GM18870 (cell line): ENCODE measurements around the gene VSIG10.
"Not testable (repeated sequence)": the region's sequence is repeated elsewhere in the genome, so short reads cannot be mapped to it uniquely, and the experiment has no call there.

Experiments
- ATAC-seq: cut with Tn5 transposase; IDR thresholded peaks from one replicate; pipeline ENCODE4 v1.9.1; 2021; ENCODE audit warnings: moderate library complexity; ENCODE audit not compliant: unreplicated experiment

Gene VSIG10

DNA sequence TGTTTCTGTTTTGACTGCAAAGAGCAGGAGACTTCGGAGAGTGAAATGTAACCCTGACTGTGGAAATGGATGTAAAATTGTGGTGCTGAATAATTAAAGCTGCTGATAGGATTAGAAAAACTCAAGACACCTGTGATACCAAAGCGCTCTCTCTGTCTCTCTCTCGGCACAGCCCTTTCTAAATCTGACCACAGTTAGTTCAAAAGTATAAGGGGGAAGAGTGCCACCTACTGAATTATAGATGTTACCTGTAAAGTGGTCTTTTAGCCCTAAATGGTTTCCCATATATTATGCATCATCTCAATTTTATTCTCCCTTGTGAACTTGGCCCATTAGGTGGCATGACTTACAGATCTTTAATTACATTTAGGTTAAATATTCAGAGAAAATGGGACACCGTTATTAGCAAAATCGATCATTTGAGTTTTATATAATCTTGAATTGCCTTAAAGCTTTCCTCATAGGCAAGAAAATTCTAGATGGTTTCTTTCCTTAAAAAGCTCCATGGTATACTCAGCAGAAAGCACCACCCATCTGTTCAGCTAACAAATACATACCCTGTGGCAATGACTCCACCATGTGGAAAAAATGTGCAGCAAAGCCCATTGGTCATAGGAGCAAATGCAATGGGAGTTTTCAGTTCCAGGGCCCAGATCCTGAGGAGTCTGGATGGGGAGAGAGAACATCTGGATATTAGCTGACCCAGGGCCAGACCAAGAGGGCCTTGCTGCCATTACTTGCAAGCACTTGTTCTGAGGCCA is 69.2 kb downstream of the VSIG10 start:
- ATAC-seq, result no peak

DNA sequence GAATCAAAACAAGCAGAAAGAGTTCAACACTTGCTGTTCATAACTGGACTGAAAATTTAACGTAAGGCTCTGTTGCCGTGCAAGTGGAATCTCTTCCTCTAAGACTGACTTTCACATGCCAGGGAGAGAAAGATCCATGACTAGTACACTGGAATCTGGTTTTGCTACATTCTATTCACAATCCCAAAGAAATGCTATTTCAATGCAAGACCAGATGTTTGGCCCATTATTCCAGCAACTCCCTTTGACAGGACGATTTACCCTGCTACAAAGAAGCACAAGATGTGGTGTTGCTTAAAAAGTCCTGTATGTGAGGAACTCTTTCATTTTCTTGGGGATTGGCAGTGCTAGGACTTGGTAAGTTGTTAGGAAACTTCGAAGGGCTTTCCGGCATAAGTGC is 69.9 kb downstream of the VSIG10 start:
- ATAC-seq, result no peak

DNA sequence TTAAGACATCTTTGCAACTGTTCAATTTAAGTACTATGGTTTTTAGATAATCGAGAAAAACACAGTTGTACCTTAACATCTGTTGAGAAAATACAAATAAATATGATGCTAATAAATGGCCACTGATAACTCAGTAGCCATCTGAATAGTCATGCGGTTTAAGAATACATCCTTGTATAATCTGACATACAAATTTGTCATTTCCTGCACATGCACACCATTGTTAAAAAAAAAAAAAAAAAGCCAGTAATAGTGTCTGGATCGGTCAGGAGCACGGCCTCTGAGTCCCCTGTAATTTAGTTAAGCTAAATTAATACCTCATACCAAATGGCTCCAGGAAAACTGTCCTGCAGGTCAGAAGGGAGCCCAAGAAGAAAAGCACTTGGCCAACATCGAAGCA is 70.5 kb downstream of the VSIG10 start:
- ATAC-seq, result no peak

DNA sequence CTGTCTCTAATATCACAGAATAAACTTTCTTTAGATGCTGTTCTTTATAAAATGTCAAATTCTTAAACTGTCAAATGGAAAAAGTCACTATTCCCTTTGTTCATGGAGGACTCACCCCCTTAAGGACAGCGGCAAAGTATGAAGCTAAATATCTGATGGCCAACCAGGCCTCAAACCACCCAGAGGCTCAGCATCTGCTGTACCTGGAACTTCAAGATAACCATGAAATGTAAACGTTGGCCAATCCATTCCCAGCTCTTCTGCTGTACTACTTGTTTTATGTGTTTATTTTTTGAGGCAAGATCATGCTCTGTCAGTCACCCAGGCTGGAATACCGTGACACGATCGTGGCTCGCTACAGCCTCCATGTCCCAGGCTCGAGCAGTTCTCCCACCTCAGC is 71.6 kb downstream of the VSIG10 start:
- ATAC-seq, result no peak

DNA sequence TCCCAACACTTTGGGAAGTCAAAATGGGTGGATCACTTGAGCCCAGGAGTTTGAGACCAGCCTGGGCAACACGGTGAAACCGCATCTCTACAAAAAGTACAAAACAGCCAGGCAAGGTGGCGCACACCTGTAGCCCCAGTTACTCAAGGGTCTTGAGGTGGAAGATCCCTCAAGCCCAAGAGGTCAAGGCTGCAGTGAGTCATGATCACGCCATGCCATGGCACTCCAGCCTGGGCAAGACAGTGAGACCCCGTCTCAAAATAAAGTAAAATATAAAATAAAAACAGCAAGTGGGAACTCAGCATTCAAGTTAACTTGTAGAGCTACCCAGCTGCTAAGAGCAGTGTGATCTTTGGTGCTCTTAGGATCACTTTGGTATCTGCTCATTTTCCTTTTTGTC is 74.6 kb downstream of the VSIG10 start:
- ATAC-seq, result no peak

DNA sequence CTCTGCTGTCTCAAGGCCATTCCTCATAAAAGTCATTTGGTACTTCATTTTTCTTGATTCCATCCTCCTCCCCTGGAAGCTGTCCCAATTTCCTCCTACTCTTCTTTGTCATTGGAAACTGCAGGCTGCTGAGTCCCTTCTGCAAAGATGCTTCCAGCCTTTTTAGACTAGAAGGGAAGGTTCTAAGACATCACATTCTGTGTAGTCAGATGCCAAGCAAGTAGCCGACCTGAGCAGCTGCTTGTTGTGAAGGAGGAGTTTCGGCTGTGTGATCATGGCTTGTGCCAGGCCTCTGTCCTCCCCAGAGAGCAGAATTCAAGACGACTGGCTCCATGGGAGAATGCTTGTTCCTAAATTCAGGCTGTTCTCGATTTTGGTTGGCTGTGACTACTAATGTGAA is 78.6 kb downstream of the VSIG10 start:
- no peak for ATAC-seq

DNA sequence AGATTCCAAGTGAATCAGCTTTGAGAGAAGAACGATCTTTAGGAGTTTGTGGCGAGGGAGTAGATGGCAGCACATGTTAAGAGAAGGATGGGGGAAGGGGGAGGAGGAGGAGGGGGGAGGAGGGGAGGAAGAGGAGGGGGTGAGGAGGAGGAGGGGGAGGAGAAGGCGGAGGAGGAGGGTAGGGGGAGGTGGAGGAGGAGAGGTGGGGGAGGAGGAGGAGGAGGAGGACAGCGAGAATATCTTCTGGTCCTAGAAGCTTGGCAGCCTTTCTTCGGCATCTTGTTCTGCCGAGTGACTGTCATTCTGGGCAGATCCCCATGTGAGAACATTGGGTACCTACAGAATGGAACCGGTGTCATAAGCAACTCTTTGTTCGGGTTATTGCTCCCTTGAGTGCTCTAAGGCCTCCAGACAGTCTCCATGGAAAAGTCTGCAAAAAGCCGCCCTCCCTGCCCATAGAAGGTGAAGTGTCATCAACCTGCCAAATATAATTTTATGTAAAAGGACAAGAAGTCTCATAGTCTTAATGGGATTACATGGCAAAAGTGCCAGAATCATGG is 80.4 kb downstream of the VSIG10 start:
- ATAC-seq, result no peak

DNA sequence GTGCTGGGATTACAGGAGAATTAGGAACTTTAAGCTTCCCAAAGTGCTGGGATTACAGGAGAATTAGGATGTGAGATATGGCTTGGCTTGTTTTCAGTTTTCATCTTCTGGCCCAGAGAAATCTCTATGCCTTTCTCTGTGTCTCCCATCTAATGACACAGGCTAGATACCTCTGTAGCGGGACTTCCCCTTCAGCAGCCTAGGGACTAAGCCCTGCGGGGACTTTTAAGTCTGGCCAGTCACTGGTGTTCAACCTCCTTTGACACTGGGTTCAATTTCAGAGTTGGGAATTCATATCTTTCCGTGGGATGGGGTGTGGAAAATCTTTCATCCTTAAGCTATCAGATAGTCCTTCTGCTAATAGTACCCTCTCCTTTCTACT is 81.1 kb downstream of the VSIG10 start:
- ATAC-seq, result no peak

DNA sequence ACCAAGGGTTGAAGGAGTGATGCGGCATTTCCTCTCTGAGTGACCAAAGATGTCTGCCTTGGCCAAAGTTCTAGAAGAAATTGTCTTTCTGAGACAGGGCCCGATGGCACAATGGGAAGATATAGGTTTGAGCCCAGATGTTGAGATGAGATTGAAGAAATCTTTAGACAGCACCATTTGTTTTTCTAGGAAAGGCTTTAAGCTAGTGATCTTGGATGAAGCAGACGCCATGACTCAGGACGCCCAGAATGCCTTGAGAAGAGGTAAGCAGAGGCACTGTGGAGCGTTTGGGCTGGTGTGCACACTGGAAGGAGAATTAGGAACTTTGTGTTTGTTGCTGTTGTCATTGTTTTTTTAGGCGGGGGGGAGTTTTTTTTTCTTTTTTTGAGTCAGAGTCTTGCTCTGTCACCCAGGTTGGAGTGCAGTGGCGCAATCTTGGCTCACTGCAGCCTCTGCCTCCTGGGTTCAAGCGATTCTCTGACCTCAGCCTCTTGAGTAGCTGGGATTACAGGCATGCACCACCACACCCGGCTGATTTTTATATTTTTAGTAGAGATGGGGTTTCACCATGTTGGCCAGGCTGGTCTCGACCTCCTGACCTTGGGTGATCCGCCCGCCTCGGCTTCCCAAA is 81.6 kb downstream of the VSIG10 start:
- not testable (repeated sequence) for ATAC-seq

DNA sequence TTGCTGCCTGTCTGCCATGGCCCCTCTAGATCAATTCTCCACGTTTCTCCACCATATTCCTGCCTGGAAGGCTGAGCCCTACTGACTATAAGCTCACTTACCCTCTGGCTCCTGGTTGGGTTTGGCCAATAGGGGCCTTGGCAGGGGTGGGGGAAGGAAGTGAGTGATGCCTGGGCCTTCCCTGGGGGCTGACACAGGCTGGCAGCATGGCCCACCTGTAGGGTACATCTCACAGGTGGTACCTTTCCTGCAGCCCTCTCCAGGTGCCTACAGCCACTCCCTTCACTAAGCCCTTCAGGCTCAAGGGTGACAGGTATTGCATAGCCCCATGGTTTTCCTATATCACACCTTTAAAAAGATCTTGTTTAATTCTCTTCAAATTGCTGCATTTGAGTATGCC is 83.8 kb downstream of the VSIG10 start:
- no peak for ATAC-seq

DNA sequence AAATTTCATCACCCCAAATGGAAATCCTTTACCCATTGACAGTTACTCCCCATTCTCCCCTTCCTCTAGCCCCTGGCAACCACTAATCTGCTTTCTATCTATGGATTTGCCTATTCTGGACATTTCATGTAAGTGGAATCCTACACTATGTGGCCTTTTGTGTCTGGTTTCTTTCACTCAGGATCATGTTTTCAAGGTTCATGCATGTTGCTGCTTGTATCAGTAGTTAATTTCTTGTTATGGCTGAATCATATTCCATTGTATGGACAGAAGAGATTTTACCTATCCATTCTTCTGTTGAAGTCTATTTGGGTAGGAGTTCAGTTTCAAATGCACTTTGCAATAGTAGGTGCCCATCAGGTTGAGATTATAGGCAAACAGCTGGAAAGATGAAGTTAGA is 85.9 kb downstream of the VSIG10 start:
- no peak for ATAC-seq

DNA sequence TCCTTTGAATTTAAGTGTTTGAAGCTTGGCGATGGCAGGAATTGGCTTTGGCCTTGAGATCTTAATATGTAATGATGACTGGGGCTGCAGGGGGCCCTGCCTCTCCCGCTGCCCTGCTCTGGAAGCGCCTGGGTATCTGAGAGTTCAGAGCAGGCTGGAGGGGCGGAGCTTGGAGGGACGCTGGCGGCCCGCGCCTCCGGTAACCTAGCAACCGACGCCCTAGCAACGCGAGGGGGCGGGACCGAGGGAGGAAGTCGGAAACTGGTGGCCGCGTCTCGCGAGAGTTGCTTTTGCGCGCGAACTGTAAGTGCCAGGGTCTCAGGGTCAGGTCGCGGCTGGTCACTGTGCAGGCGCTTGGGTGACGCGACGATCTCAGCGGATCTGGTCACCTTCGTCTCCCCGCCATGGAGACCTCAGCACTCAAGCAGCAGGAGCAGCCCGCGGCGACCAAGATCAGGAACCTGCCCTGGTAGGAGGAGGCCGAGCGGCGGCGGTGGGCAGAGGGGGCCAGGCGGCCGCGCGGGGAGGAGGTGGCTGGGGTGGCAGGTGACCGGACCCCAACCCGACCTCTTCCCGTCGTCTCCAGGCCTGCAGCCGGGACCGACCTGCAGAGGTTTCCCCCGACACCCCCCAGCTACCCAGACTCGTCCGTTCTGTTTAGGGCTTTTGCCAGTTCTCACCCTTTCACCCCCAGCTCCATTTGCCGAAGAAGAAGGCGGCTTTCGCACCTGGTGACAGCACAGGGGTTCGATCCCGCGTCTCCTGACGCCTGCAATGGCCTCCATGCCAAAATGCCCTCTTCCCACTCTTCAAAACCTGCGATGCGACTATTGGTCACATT is 87.2 kb downstream of the VSIG10 start, which contains the start of gene RFC5:
Gene RFC5 (plus strand): TSS at position 280 of the 841 bp plus-strand sequence. CDS start 125 bp downstream, at position 405.
- ATAC-seq, result peak; percentile 95

DNA sequence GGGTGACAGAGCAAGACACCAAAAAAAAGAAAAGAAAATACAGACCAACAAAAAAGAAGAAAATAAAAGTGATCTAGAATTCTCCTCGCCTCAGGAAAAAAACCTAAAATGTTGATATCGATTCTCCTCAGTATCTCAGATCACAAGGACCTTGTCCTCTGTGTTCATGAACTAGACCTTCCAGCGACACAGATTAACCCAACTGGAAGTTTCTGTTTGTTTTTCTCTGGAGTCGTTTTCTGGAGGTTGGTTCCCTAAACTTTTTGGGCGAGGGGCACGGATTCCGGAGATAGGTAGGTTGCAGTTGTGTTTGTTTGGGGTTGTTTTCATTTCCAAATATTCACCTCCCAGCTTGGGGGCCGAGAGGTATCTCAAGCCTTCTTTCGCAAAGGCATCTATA is 87.9 kb downstream of the VSIG10 start:
- no peak for ATAC-seq

DNA sequence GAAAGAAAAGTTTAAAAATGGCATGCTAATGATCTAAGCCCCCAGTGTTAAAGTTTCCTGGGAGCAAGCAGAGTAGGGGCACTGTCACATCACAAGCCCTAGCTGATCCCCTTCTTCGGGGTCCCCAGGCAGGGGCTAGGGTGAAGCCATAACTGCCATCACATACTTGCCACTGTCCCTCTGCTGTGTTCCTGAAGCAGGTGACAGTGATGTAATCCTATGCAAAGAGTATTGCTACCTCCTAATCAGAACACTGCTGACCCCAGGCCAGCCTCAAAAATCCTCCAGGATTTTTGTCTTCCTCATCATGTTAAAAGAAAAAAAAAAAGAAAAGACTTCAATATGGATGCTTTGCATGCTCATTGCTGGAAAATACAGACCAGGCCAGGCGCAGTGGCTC is 88.5 kb downstream of the VSIG10 start:
- ATAC-seq, result no peak
